Prostate gland (tissue), 2 donors: Measurements from ENCODE around the gene ITPRIP. TPM values are rescaled to one million over a fixed set of nuclear protein-coding genes. Genes with fewer than 3 reads are reported as not detected.
A peak's percentile ranks its signal among the peaks of the same experiment; 100 is the strongest.

ENCODE experiments used
- DNase-seq: peaks from one replicate; pipeline ENCODE4 v3.0.0-alpha.2; 2019; ENCODE audit warnings: low spot score
- H3K27ac ChIP-seq, 2 donors: fragments of 200-600 bp; sonication (generic); 2 replicates each; pipeline ENCODE4 v1.5.1; 2017 to 2019
- H3K27me3 ChIP-seq: fragments of 200-600 bp; sonication (generic); replicated peaks from 2 replicates; pipeline ENCODE4 v1.5.1; 2019; ENCODE audit not compliant: insufficient read depth
- H3K36me3 ChIP-seq, 2 donors: fragments of 200-600 bp; sonication (generic); 1 replicate in 1 of 2; 2 replicates in 1 of 2; pipeline versions ENCODE4 v1.5.1 to v1.8.1; 2017 to 2019
- H3K4me1 ChIP-seq: fragments of 200-600 bp; sonication (generic); replicated peaks from 2 replicates; pipeline ENCODE4 v1.5.1; 2019
- H3K4me3 ChIP-seq, 2 donors: fragments of 200-600 bp; sonication (generic); 2 replicates each; pipeline ENCODE4 v1.5.1; 2017 to 2019
- H3K9me3 ChIP-seq: fragments of 200-600 bp; sonication (generic); 2 replicates; pipeline ENCODE4 v1.5.1; 2017
- POLR2A ChIP-seq: fragments of 450-650 bp; IDR thresholded peaks from one replicate; pipeline ENCODE4 v1.6.1; 2016; ENCODE audit warnings: antibody characterized with exemption, mild to moderate bottlenecking
- POLR2AphosphoS5 ChIP-seq: sonication (generic); formaldehyde crosslinking; IDR thresholded peaks from one replicate; pipeline ENCODE4 v1.6.1; 2017; ENCODE audit warnings: antibody characterized with exemption
- WGBS: methylation state at CpG from one replicate; pipeline ENCODE4 v1.1.5; 2018; 5-methylcytosine and 5-hydroxymethylcytosine counted together
- intact Hi-C: fragments of 100-400 bp; cut with DNase I; formaldehyde crosslinking; loops from one replicate; pipeline ENCODE4 v1.14.2; 2022
- total RNA-seq, 2 donors: library from RNA; depleted of rRNA; stranded (reverse); fragments of >200 nt; gene quantifications; one replicate each; pipeline ENCODE4 v1.1.0, GENCODE V29; 2016
- TF ChIP-seq, protein P1 (sequence below), 4 experiments: fragments of 200-600 bp in 2 of 4; fragments of 450-650 bp in 2 of 4; sonication (generic) in 2 of 4; IDR thresholded peaks; 1 replicate in 3 of 4; 2 replicates in 1 of 4; pipeline ENCODE4 v1.5.1; 2016 to 2019; ENCODE audit warnings: antibody characterized with exemption in 4 of 4, mild to moderate bottlenecking in 2 of 4, moderate library complexity in 2 of 4

Gene ITPRIP
- total RNA-seq, 2 donors from 2014 or later: 12.5 to 35.8 TPM

DNA sequence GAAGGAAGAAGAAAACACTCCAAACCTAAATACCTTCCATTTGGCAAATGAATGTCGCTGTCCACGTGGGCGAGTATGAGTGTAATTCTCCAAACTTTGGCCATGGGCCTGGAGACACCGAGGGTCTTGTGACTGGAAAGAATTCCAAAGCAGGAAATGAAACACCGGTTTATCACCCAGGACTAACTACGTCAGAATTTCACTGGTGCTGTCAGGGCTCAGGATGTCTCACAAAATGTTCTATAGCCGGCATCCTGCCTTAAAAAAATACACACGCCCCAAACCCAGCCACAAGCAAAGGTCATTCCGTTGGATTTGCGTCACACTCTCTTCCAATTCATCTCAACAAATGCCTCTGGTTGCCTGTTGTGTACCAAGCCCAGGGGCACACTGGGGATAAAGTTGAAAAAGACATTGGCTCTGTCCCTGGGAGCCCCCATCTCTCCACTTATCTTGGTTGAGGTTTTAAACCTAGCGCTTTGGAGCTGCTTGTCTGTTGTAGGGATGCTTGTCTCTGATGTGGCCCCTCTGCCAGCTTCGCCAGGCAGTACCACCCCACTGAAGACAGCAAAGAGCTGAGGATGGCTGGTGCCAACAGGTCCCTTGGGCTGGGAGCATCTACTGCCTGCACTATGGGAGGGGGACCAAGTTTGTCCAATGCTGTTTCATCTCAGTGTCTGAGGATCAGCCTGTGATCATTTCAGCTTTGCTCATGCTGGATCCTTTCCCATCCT lies 38.1 kb downstream of the ITPRIP start:
- intact Hi-C loops: no loop called here
- Histone ChIP-seq H3K4me1 (peaks cover 13% of the 10 kb centered on the region), H3K36me3 (no peaks in the 10 kb centered on the region), H3K9me3 (no peaks in the 10 kb centered on the region), H3K27me3 (no peaks in the 10 kb centered on the region), H3K27ac (peak overlapping the region; percentile 61 to 78), H3K4me3 (no peak overlapping the region)
- 59% methylated on average over 12 of the region's 12 CpGs for WGBS
- TF ChIP-seq POLR2AphosphoS5: peak; percentile 51
- TF ChIP-seq POLR2A: no peak
- DNase-seq: no peak

DNA sequence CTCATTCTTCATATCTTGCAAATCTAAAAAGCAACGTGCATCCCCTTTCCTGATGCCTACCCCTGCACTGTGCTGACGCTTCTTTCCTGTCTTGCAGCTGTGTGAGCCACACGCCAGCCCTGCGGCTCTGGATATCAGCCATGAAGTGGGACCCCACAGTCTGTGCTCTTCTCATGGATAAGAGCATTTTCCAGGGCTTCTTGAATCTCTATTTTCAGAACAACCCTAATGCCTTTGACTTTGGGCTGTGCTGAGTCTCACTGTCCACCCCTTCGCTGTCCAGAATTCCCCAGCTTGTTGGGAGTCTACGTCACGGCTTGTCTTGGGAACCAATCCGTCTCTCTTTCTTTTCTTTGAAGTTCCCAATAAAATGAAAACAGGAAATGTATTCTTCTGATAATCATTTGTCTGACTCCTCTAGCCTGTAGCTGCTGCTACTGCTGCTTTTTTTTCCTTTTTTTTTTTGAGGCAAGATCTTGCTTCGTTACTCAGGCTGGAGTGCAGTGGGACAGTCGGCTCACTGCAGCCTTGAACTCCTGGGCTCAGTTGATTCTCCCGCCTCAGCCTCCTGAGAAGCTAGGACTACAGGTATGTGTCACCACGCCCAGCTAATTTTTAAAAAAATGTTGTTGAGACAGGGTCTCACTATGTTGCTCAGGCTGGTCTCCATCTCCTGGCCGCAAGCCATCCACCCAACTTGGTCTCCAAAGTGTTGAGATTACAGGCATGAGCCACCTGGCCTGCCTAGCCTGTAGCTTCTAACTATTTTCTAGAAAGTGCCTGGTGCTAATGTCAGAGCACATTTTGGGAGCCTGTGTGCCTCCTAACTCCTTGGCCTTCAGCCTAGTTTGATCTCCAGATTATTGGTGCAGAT lies 39.0 kb downstream of the ITPRIP start:
- H3K9me3 ChIP-seq: no peaks in the 10 kb centered on the region
- H3K36me3 ChIP-seq: no peaks in the 10 kb centered on the region
- no peak overlapping the region for H3K4me3 ChIP-seq
- H3K27me3 ChIP-seq: no peaks in the 10 kb centered on the region
- peaks cover 13% of the 10 kb centered on the region for H3K4me1 ChIP-seq
- H3K27ac ChIP-seq: peak overlapping the region; percentile 61 to 78
- 46% methylated on average over 13 of the region's 13 CpGs for WGBS
- intact Hi-C loops: no loop called here
- no peak for DNase-seq
- TF ChIP-seq, protein P1, sequence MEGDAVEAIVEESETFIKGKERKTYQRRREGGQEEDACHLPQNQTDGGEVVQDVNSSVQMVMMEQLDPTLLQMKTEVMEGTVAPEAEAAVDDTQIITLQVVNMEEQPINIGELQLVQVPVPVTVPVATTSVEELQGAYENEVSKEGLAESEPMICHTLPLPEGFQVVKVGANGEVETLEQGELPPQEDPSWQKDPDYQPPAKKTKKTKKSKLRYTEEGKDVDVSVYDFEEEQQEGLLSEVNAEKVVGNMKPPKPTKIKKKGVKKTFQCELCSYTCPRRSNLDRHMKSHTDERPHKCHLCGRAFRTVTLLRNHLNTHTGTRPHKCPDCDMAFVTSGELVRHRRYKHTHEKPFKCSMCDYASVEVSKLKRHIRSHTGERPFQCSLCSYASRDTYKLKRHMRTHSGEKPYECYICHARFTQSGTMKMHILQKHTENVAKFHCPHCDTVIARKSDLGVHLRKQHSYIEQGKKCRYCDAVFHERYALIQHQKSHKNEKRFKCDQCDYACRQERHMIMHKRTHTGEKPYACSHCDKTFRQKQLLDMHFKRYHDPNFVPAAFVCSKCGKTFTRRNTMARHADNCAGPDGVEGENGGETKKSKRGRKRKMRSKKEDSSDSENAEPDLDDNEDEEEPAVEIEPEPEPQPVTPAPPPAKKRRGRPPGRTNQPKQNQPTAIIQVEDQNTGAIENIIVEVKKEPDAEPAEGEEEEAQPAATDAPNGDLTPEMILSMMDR (IDR thresholded peaks at IDR 0.05): no peak
- TF ChIP-seq POLR2A (no peak), POLR2AphosphoS5 (no peak)

DNA sequence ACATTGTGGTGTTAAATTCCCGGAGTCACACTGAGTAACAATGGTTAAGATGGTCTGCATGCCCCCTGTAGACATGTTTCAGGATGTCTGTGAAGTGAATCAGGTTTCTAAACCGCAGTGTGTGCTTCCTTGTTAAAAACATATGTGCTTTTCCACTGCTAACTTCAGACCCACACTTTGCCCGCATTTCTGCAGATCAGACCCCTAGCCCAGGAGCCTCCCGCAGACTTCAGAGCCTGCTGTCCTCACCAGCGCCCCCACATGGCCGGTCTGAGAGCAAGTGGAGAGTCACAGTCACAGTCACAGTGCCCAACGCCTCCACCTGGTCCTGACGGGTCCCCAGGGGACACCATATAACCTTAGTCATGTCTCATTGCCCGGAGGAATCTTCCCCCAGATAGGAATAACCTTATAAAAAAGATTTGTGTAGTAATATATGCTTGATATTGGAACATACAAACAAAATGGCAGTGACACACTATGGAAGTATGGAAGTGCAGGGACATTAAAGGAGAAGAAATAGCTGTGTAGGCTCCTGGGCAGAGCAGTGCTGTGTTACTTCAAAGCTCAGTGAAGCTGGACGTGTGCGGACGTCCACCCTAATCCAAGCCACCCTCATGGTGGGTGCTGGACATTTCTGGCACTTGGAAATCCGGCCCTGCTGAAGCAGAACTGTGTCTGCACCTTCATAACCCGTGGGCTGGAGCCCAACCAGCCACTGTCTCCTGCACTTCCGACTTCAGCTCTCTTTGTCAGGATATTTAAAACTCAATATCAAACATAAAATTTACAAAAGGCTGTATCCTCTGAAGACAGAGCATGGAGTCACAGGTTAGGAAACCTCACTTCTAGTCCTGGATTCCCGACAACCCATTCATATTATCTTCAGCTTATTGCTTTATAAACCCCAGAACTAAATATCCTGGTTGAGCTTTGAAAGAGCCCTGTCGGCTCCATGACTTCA lies 40.3 kb downstream of the ITPRIP start:
- Histone ChIP-seq H3K4me1 (peaks cover 13% of the 10 kb centered on the region), H3K4me3 (no peak overlapping the region), H3K27me3 (no peaks in the 10 kb centered on the region), H3K36me3 (no peaks in the 10 kb centered on the region), H3K9me3 (no peaks in the 10 kb centered on the region), H3K27ac (peak overlapping the region; percentile 28 to 78)
- DNase-seq: no peak
- TF ChIP-seq, protein P1 (IDR thresholded peaks at IDR 0.05): peak in 1 of 4 experiments; percentile 20
- TF ChIP-seq POLR2A: no peak
- WGBS: 65% methylated on average over 17 of the region's 17 CpGs
- intact Hi-C loops: no loop called here

DNA sequence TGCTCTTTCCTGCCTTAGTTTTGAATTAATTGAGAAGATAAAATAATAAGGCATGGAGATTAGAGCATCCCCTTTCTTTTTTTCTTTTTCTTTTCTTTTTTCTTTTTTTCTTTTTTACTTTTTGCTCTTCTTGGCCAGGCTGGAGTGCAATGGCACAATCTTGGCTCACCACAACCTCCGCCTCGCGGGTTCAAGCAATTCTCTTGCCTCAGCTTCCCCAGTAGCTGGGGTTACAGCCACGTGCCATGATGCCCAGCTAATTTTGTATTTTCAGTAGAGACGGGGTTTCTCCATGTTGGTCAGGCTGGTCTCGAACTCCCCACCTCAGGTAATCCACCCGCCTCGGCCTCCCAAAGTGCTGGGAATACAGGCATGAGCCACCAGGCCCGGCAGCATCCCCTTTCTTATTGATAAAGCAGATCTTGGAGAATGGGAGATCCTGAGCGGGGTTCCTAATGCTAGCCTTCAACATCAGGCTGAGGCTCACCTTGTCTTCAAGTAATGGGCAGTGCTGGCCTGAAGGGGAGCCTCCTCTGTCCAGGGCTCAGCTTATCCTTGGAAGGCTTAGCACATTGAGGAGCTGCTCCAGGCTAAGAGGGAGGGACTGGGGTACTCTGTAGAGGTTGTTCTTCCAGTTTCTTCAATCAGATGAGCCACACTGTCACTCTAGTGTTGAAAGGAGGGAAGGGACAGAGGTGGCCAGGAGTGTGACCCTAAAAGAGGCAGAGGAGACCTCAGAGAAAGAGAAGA lies 41.4 kb downstream of the ITPRIP start:
- Histone ChIP-seq H3K36me3 (no peaks in the 10 kb centered on the region), H3K4me1 (peaks cover 13% of the 10 kb centered on the region), H3K27me3 (no peaks in the 10 kb centered on the region), H3K9me3 (no peaks in the 10 kb centered on the region), H3K27ac (peak overlapping the region; percentile 28 to 63), H3K4me3 (no peak overlapping the region)
- intact Hi-C loops: no loop called here
- TF ChIP-seq POLR2A (no peak), POLR2AphosphoS5 (no peak)
- TF ChIP-seq, protein P1 (IDR thresholded peaks at IDR 0.05): no peak
- DNase-seq: no peak
- 97% methylated on average over 10 of the region's 10 CpGs for WGBS
